ENCODE results near the gene PARD3. TPM values are rescaled to one million over a fixed set of nuclear protein-coding genes. Genes with fewer than 3 reads are reported as not detected.

The PARD3 gene
- total RNA-seq, 1 experiment from 2014 or later = not detected

DNA sequence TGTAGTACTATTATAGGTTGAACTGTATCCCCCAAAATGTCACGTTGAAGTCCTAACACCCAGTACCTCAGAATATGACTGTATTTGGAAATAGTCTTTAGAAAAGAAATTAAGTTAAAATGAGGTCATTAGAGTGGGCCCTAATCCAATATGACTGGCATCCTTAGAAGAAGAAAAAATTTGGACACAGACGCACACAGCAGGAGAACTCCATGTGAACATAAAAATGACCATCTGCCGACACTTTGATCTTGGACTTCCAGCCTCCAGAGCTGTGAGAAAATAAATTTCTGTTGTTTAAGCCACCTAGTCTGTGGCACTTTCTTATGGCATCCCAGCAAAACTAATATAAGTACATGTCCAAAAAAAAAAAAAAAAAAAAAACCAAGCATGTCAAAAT lies 225.8 kb downstream of the PARD3 start:
- H3K27ac ChIP-seq (ENCODE audit: low read length) = no peak overlapping the region
- H3K9me3 ChIP-seq (ENCODE audit: low read length) = no peaks in the 10 kb centered on the region
- no peaks in the 10 kb centered on the region for H3K9me2 ChIP-seq (replicated peaks; ENCODE audit: insufficient read depth, low read length)
- no peaks in the 10 kb centered on the region for H3K27me3 ChIP-seq (ENCODE audit: low read length)
- no peaks in the 10 kb centered on the region for H3K36me3 ChIP-seq (ENCODE audit: insufficient read depth, low read length)
- H3K79me2 ChIP-seq (ENCODE audit: low read length) = no peaks in the 10 kb centered on the region
- H3K4me2 ChIP-seq (ENCODE audit: low read depth, low read length, poor library complexity, severe bottlenecking) = no peak overlapping the region
- no peaks in the 10 kb centered on the region for H3K4me1 ChIP-seq (ENCODE audit: low read length)
- H2AFZ ChIP-seq (ENCODE audit: low read length) = no peak overlapping the region
- H3K9ac ChIP-seq (ENCODE audit: low read length) = no peak overlapping the region
- H4K20me1 ChIP-seq (ENCODE audit: insufficient read depth, low read depth, low read length) = no peaks in the 10 kb centered on the region
- DNase-seq = no peak
- no peak overlapping the region for H3K4me3 ChIP-seq (ENCODE audit: low read length)

DNA sequence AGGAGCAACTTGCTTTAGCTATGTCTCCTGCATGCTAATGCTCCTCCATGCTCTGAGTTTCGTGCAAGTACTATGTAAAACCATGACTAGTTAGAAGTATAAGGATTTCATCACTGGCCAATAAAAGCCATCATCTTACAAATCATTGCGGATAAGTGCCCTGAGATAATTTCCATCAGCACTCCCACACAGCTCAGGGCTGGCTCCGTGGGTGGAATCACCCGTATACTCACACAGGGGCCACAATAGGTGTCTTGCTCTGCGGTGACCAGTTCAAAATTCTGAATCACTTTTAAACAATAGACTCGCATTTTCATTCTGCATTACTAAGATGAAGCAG lies 227.4 kb downstream of the PARD3 start:
- no peaks in the 10 kb centered on the region for H3K36me3 ChIP-seq (ENCODE audit: insufficient read depth, low read length)
- H3K9me3 ChIP-seq (ENCODE audit: low read length) = no peaks in the 10 kb centered on the region
- no peak overlapping the region for H3K4me2 ChIP-seq (ENCODE audit: low read depth, low read length, poor library complexity, severe bottlenecking)
- no peak overlapping the region for H3K9ac ChIP-seq (ENCODE audit: low read length)
- H3K27me3 ChIP-seq (ENCODE audit: low read length) = no peaks in the 10 kb centered on the region
- H3K27ac ChIP-seq (ENCODE audit: low read length) = no peak overlapping the region
- H3K9me2 ChIP-seq (replicated peaks; ENCODE audit: insufficient read depth, low read length) = no peaks in the 10 kb centered on the region
- H3K79me2 ChIP-seq (ENCODE audit: low read length) = no peaks in the 10 kb centered on the region
- no peaks in the 10 kb centered on the region for H3K4me1 ChIP-seq (ENCODE audit: low read length)
- H4K20me1 ChIP-seq (ENCODE audit: insufficient read depth, low read depth, low read length) = no peaks in the 10 kb centered on the region
- no peak overlapping the region for H2AFZ ChIP-seq (ENCODE audit: low read length)
- DNase-seq = no peak
- no peak overlapping the region for H3K4me3 ChIP-seq (ENCODE audit: low read length)

DNA sequence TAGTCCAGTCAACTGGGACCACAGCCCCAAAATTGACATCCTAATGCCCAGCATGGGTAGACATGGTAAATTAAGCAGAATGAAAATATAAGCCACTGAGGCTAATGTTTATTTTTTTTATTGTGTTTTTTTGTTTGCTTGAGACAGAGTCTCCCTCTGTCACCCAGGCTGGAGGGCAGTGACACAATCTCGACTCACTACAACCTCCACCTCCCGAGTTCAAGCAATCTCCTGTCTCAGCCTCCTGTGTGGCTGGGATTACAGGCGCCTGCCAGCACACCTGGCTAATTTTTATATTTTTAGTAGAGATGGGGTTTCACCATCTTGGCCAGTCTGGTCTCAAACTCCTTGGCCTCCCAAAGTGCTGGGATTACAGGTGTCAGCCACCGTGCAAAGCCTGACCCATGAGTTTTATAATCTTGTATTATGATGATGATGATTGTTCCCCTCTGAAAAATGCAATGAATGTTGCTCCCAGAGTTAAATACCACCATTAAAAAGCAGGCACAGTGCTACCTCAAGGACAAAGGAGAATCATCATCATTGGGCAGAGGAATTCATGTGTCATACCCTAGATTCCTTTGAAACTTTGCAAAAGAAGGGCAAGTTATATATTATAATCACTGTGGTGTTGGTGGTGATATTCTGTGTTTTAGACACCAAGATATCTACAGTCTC lies 228.0 kb downstream of the PARD3 start:
- Histone ChIP-seq H4K20me1 (ENCODE audit: insufficient read depth, low read depth, low read length) (no peaks in the 10 kb centered on the region), H3K36me3 (ENCODE audit: insufficient read depth, low read length) (no peaks in the 10 kb centered on the region)

DNA sequence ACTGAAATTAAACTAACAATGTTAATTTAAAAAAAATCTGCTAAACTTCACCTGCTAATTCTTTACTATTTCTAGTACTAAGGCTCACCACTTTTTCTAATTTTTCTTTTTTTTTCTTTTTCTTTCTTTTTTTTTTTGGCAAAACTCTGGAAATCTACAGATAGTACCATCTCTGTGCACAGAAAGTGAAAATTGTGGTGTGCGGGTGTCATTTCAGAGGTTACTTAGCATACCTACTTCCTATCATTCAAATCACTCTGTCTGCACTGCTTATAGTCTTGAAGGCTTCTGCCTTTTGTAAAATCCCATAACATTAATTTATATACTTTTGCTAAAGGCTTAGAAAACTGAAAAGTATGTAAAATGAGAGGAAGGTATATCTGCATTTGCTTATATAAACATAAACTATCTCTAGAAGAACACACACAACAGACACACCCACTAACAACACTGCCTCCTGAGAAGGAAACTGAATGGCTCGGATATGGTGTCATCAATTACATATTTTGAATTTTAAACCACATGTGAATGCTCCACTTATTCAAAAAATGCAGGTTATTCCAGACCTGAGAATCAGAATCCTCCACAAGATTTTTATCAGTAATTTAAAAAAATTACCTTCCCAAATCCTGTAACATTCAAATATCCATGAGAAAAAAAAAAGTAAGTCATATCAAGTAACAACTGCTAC lies 229.5 kb downstream of the PARD3 start:
- Histone ChIP-seq H4K20me1 (ENCODE audit: insufficient read depth, low read depth, low read length) (no peaks in the 10 kb centered on the region), H3K9ac (ENCODE audit: low read length) (no peak overlapping the region), H3K4me3 (ENCODE audit: low read length) (no peak overlapping the region), H3K79me2 (ENCODE audit: low read length) (no peaks in the 10 kb centered on the region), H3K9me3 (ENCODE audit: low read length) (no peaks in the 10 kb centered on the region), H3K9me2 (replicated peaks; ENCODE audit: insufficient read depth, low read length) (no peaks in the 10 kb centered on the region), H3K4me2 (ENCODE audit: low read depth, low read length, poor library complexity, severe bottlenecking) (no peak overlapping the region), H3K27me3 (ENCODE audit: low read length) (no peaks in the 10 kb centered on the region), H3K27ac (ENCODE audit: low read length) (no peak overlapping the region), H3K4me1 (ENCODE audit: low read length) (no peaks in the 10 kb centered on the region), H2AFZ (ENCODE audit: low read length) (no peak overlapping the region), H3K36me3 (ENCODE audit: insufficient read depth, low read length) (no peaks in the 10 kb centered on the region)
- DNase-seq = no peak

More for the DNA sequence above, 228.0 kb downstream of the PARD3 start:
- no peaks in the 10 kb centered on the region for H3K79me2 ChIP-seq (ENCODE audit: low read length)
- H3K4me3 ChIP-seq (ENCODE audit: low read length) = no peak overlapping the region
- no peaks in the 10 kb centered on the region for H3K4me1 ChIP-seq (ENCODE audit: low read length)
- H3K27ac ChIP-seq (ENCODE audit: low read length) = no peak overlapping the region
- H3K9me2 ChIP-seq (replicated peaks; ENCODE audit: insufficient read depth, low read length) = no peaks in the 10 kb centered on the region
- no peak overlapping the region for H3K9ac ChIP-seq (ENCODE audit: low read length)
- no peak overlapping the region for H2AFZ ChIP-seq (ENCODE audit: low read length)
- no peaks in the 10 kb centered on the region for H3K27me3 ChIP-seq (ENCODE audit: low read length)
- no peaks in the 10 kb centered on the region for H3K9me3 ChIP-seq (ENCODE audit: low read length)
- no peak for DNase-seq
- H3K4me2 ChIP-seq (ENCODE audit: low read depth, low read length, poor library complexity, severe bottlenecking) = no peak overlapping the region

DNA sequence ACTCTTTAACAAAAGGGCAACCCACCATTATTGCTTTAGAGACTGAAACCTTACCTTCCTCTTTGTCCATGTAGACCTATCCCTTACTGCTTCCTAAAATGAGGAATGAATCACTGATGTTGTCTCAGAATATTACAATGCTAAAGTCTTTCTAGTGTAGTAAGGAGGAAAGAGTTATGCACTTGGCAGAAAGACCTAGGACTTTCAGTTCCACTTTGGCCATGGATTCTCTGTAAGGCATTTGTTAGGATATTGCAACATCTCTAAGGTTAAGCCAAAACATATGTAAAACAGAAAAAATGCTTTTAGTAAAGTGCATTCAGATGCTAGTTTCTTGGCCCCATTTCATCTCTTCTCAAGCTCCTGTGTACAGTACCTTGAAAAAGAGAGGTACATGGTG lies 230.9 kb downstream of the PARD3 start:
- H3K9me2 ChIP-seq (replicated peaks; ENCODE audit: insufficient read depth, low read length) = no peaks in the 10 kb centered on the region
- H3K36me3 ChIP-seq (ENCODE audit: insufficient read depth, low read length) = no peaks in the 10 kb centered on the region
- H3K27ac ChIP-seq (ENCODE audit: low read length) = no peak overlapping the region
- H3K4me2 ChIP-seq (ENCODE audit: low read depth, low read length, poor library complexity, severe bottlenecking) = no peak overlapping the region
- H3K4me3 ChIP-seq (ENCODE audit: low read length) = no peak overlapping the region
- no peak overlapping the region for H3K9ac ChIP-seq (ENCODE audit: low read length)
- H2AFZ ChIP-seq (ENCODE audit: low read length) = no peak overlapping the region
- DNase-seq = no peak
- no peaks in the 10 kb centered on the region for H3K79me2 ChIP-seq (ENCODE audit: low read length)
- no peaks in the 10 kb centered on the region for H3K4me1 ChIP-seq (ENCODE audit: low read length)
- H3K9me3 ChIP-seq (ENCODE audit: low read length) = no peaks in the 10 kb centered on the region
- H3K27me3 ChIP-seq (ENCODE audit: low read length) = no peaks in the 10 kb centered on the region
- H4K20me1 ChIP-seq (ENCODE audit: insufficient read depth, low read depth, low read length) = no peaks in the 10 kb centered on the region

DNA sequence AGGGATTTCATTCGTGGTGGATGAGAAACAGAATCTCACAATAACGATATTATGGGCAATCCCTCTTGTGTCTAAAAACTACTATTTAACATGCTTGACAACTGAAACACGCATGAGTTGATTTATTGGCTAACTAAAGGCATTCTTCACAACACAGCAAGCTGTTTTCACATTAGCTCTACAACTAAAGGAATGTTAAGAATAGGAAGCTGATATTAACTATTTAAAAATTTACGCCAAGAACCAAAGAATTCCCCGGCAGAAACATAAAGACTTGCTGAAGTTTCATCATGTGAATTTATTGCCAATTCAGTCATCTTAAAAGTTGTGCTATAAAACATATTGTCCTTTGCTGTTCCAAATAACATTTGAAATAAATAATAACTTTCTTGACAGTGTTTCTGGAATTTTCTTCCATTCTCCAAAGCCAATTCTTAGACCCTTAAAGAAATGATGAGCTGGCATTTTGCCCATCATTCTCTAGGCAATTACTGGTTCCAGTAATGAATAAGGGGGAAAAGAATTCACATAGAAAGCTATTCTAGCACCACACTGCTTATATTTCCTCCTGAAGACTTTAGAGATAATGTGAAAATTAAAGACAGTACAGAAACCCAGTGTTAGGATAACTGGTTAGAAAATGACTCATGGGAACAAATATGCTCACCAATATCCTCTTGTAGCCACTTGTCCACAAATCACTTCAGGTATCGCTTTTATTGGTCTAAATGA lies 233.1 kb downstream of the PARD3 start:
- no peak overlapping the region for H3K4me2 ChIP-seq (ENCODE audit: low read depth, low read length, poor library complexity, severe bottlenecking)

DNA sequence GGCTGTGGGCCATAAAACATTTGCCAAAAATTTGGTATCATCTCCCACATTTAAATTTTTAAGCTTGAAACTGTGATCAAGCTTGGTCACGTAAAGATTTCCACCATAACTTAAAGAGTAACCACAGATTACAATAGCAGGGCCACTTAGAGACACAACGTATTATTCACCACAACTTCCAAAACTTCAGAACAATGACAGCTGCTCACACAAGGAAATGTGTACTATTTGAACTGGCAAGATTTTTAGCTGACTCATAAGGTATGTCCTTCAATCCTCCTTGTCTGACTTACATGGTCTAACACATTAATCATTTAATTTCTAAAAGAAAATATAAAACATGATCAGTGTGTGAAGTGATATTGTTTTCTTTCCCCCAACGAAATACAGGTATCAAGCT lies 234.5 kb downstream of the PARD3 start:
- Histone ChIP-seq H3K4me2 (ENCODE audit: low read depth, low read length, poor library complexity, severe bottlenecking) (no peak overlapping the region), H3K4me3 (ENCODE audit: low read length) (no peak overlapping the region), H3K36me3 (ENCODE audit: insufficient read depth, low read length) (no peaks in the 10 kb centered on the region), H3K27ac (ENCODE audit: low read length) (no peak overlapping the region), H3K4me1 (ENCODE audit: low read length) (no peaks in the 10 kb centered on the region), H3K9me2 (replicated peaks; ENCODE audit: insufficient read depth, low read length) (no peaks in the 10 kb centered on the region), H3K9ac (ENCODE audit: low read length) (no peak overlapping the region), H3K27me3 (ENCODE audit: low read length) (no peaks in the 10 kb centered on the region), H2AFZ (ENCODE audit: low read length) (no peak overlapping the region), H3K9me3 (ENCODE audit: low read length) (no peaks in the 10 kb centered on the region), H3K79me2 (ENCODE audit: low read length) (no peaks in the 10 kb centered on the region), H4K20me1 (ENCODE audit: insufficient read depth, low read depth, low read length) (no peaks in the 10 kb centered on the region)
- DNase-seq = no peak

More for the DNA sequence above, 233.1 kb downstream of the PARD3 start:
- no peaks in the 10 kb centered on the region for H3K9me2 ChIP-seq (replicated peaks; ENCODE audit: insufficient read depth, low read length)
- H2AFZ ChIP-seq (ENCODE audit: low read length) = no peak overlapping the region
- no peak overlapping the region for H3K9ac ChIP-seq (ENCODE audit: low read length)
- no peaks in the 10 kb centered on the region for H3K27me3 ChIP-seq (ENCODE audit: low read length)
- H4K20me1 ChIP-seq (ENCODE audit: insufficient read depth, low read depth, low read length) = no peaks in the 10 kb centered on the region
- no peaks in the 10 kb centered on the region for H3K79me2 ChIP-seq (ENCODE audit: low read length)
- H3K4me1 ChIP-seq (ENCODE audit: low read length) = no peaks in the 10 kb centered on the region
- H3K27ac ChIP-seq (ENCODE audit: low read length) = no peak overlapping the region
- H3K4me3 ChIP-seq (ENCODE audit: low read length) = no peak overlapping the region
- DNase-seq = no peak
- H3K36me3 ChIP-seq (ENCODE audit: insufficient read depth, low read length) = no peaks in the 10 kb centered on the region
- no peaks in the 10 kb centered on the region for H3K9me3 ChIP-seq (ENCODE audit: low read length)

DNA sequence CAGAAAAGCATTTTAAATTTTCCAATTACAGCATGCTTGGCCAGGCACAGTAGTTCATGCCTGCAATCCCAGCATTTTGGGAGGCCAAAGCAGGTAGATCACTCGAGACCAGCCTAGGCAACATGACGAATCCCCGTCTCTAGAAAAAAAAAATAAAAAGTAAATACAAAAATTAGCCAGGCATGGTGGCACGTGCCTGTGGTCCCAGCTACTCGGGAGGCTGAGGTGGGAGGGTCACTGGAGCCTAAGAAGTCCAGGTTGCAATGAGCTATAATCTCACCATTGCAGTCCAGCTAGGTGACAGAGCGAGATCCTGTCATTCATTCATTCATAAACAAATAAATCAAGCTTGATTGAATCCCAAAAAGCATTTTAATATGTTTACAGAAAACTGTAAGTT lies 234.9 kb downstream of the PARD3 start:
- H3K27ac ChIP-seq (ENCODE audit: low read length) = no peak overlapping the region
- H3K79me2 ChIP-seq (ENCODE audit: low read length) = no peaks in the 10 kb centered on the region
- DNase-seq = no peak
- no peaks in the 10 kb centered on the region for H3K9me3 ChIP-seq (ENCODE audit: low read length)
- H3K4me3 ChIP-seq (ENCODE audit: low read length) = no peak overlapping the region
- H3K9me2 ChIP-seq (replicated peaks; ENCODE audit: insufficient read depth, low read length) = no peaks in the 10 kb centered on the region
- no peak overlapping the region for H3K4me2 ChIP-seq (ENCODE audit: low read depth, low read length, poor library complexity, severe bottlenecking)
- no peak overlapping the region for H2AFZ ChIP-seq (ENCODE audit: low read length)
- no peaks in the 10 kb centered on the region for H3K27me3 ChIP-seq (ENCODE audit: low read length)
- H3K4me1 ChIP-seq (ENCODE audit: low read length) = no peaks in the 10 kb centered on the region
- no peaks in the 10 kb centered on the region for H3K36me3 ChIP-seq (ENCODE audit: insufficient read depth, low read length)
- H3K9ac ChIP-seq (ENCODE audit: low read length) = no peak overlapping the region
- no peaks in the 10 kb centered on the region for H4K20me1 ChIP-seq (ENCODE audit: insufficient read depth, low read depth, low read length)
